K562 (cell line): ENCODE results near the gene CCDC171. TPM values are rescaled to one million over a fixed set of nuclear protein-coding genes. Genes with fewer than 3 reads are reported as not detected.
A peak's percentile ranks its signal among the peaks of the same experiment; 100 is the strongest.

Experiments used
- CCAR2 ChIP-seq: fragments of 200-400 bp; formaldehyde crosslinking; IDR thresholded peaks from 2 replicates; pipeline ENCODE4 v1.6.1; 2017; ENCODE audit warnings: mild to moderate bottlenecking, low read depth, low read length
- CCNT2 ChIP-seq: IDR thresholded peaks from 2 replicates; pipeline ENCODE4 v1.6.1; 2011; ENCODE audit warnings: borderline replicate concordance, low read depth, mild to moderate bottlenecking, moderate library complexity, mixed read lengths, low read length; ENCODE audit not compliant: insufficient read length; ENCODE audit errors: extremely low read depth
- DIDO1 ChIP-seq: fragments of 450-650 bp; IDR thresholded peaks from 2 replicates; pipeline ENCODE4 v1.6.1; 2016; ENCODE audit warnings: low read depth, missing biosample characterization, missing genetic modification characterization
- E2F6 ChIP-seq, 2 experiments: IDR thresholded peaks; 2 replicates each; pipeline ENCODE4 v1.6.1; 2011; ENCODE audit warnings: borderline replicate concordance in 1 of 2, control low read depth in 1 of 2, low read depth in 1 of 2, low read length in 1 of 2, mild to moderate bottlenecking in 1 of 2, mixed read lengths in 1 of 2, moderate library complexity in 1 of 2; ENCODE audit not compliant: insufficient read depth in 1 of 2, insufficient read length in 1 of 2, poor library complexity in 1 of 2, severe bottlenecking in 1 of 2; ENCODE audit errors: extremely low read depth in 1 of 2
- EGR1 ChIP-seq: fragments of 450-650 bp; conservative IDR thresholded peaks from 2 replicates; pipeline ENCODE4 v1.6.1; 2017; ENCODE audit warnings: mild to moderate bottlenecking
- GABPB2 ChIP-seq: fragments of 250-450 bp; sonication (Bioruptor Pico); conservative IDR thresholded peaks from 2 replicates; pipeline ENCODE4 v1.5.1; 2021; ENCODE audit warnings: mild to moderate bottlenecking
- HNRNPL ChIP-seq: fragments of 200-400 bp; formaldehyde crosslinking; IDR thresholded peaks from 2 replicates; pipeline ENCODE4 v1.6.1; 2017; ENCODE audit warnings: low read depth, mild to moderate bottlenecking, low read length
- ID3 ChIP-seq, 2 experiments: fragments of 250-450 bp in 1 of 2; fragments of 450-650 bp in 1 of 2; sonication (Bioruptor Pico) in 1 of 2; IDR thresholded peaks; 2 replicates each; pipeline versions ENCODE4 v1.6.1 to v1.8.0; 2016 to 2021; ENCODE audit warnings: mild to moderate bottlenecking in 2 of 2, moderate library complexity in 2 of 2, missing compliant biosample characterization in 1 of 2, missing genetic modification characterization in 1 of 2
- KDM2B ChIP-seq: fragments of 250-450 bp; sonication (Bioruptor Pico); IDR thresholded peaks from 2 replicates; pipeline ENCODE4 v1.8.0; 2021; ENCODE audit warnings: mild to moderate bottlenecking, moderate library complexity
- KLF16 ChIP-seq: IDR thresholded peaks from 2 replicates; pipeline ENCODE4 v1.6.1; 2016; ENCODE audit warnings: antibody characterized with exemption
- LCOR ChIP-seq: sonication (generic); formaldehyde crosslinking; IDR thresholded peaks from 2 replicates; pipeline ENCODE4 v1.8.0; 2022; ENCODE audit warnings: mild to moderate bottlenecking, missing genetic modification reagents
- NELFE ChIP-seq: IDR thresholded peaks from 2 replicates; pipeline ENCODE4 v1.6.1; 2011; ENCODE audit warnings: mild to moderate bottlenecking; ENCODE audit not compliant: insufficient read depth, insufficient read length
- NR2C2 ChIP-seq, 2 experiments: fragments of 200-800 bp in 1 of 2; sonication (Bioruptor generic) in 1 of 2; sonication (generic) in 1 of 2; formaldehyde crosslinking in 1 of 2; IDR thresholded peaks; 2 replicates each; pipeline versions ENCODE4 v1.6.1 to v1.8.0; 2016 to 2022; ENCODE audit warnings: mild to moderate bottlenecking in 1 of 2, missing compliant biosample characterization in 1 of 2, missing genetic modification characterization in 1 of 2, missing genetic modification reagents in 1 of 2
- POLR2A ChIP-seq: fragments of 450-650 bp; conservative IDR thresholded peaks from 2 replicates; pipeline ENCODE4 v1.6.1; 2016
- POLR2AphosphoS2 ChIP-seq: IDR thresholded peaks from 2 replicates; pipeline ENCODE4 v1.6.1; 2012; ENCODE audit warnings: low read length, improper control_type of control experiment
- TFAM ChIP-seq: fragments of 250-450 bp; sonication (Bioruptor Pico); conservative IDR thresholded peaks from 2 replicates; pipeline ENCODE4 v1.5.0; 2021; ENCODE audit warnings: mild to moderate bottlenecking, moderate library complexity
- ZBTB1 ChIP-seq: sonication (generic); formaldehyde crosslinking; IDR thresholded peaks from 2 replicates; pipeline ENCODE4 v1.8.1; 2023; ENCODE audit warnings: missing genetic modification reagents, low read depth, mild to moderate bottlenecking, borderline replicate concordance
- ZBTB33 ChIP-seq: sonication (generic); formaldehyde crosslinking; IDR thresholded peaks from 2 replicates; pipeline ENCODE4 v1.8.1; 2023; ENCODE audit warnings: mild to moderate bottlenecking, missing genetic modification reagents
- ZNF124 ChIP-seq: sonication (generic); formaldehyde crosslinking; IDR thresholded peaks from 2 replicates; pipeline ENCODE4 v1.8.1; 2022; ENCODE audit warnings: missing genetic modification reagents
- ZNF263 ChIP-seq: sonication (generic); formaldehyde crosslinking; IDR thresholded peaks from 2 replicates; pipeline ENCODE4 v1.8.0; 2022; ENCODE audit warnings: mild to moderate bottlenecking, missing genetic modification reagents, borderline replicate concordance
- polyA plus RNA-seq, 8 experiments: library from polyadenylated mRNA; depleted of rRNA in 4 of 8; stranded (reverse) in 5 of 8; unstranded in 3 of 8; fragments of >200 nt; fragmentation: Nextera tagmentation in 2 of 8; fragmentation: Illumina TruSeq in 1 of 8; extraction: Ambion mirVana in 2 of 8; extraction: Trizol in 1 of 8; gene quantifications; 2 replicates each; pipeline versions ENCODE4 v1.2.1 to v1.2.3, GENCODE V29; 2011 to 2014; ENCODE audit warnings: inconsistent platforms in 1 of 8, missing spikeins in 1 of 8
- total RNA-seq, 7 experiments: library from RNA; depleted of rRNA in 6 of 7; stranded (reverse); fragments of >200 nt in 6 of 7; fragmentation: Illumina TruSeq in 2 of 7; extraction: Trizol in 2 of 7; gene quantifications; 2 replicates each; pipeline versions ENCODE4 v1.2.1 to v1.2.3, GENCODE V29; 2011 to 2021; ENCODE audit warnings: low replicate concordance in 1 of 7
- TF ChIP-seq, protein P1 (sequence below): sonication (generic); formaldehyde crosslinking; IDR thresholded peaks from 2 replicates; pipeline ENCODE4 v1.9.0; 2022; ENCODE audit warnings: mild to moderate bottlenecking, missing genetic modification reagents

Gene CCDC171
- total and polyA plus RNA-seq, 9 of the 15 experiments (the other 6 are each of a cell fraction or from before 2014, with no cell fraction given) = 0.08 to 3.8 (median 0.27) TPM

DNA sequence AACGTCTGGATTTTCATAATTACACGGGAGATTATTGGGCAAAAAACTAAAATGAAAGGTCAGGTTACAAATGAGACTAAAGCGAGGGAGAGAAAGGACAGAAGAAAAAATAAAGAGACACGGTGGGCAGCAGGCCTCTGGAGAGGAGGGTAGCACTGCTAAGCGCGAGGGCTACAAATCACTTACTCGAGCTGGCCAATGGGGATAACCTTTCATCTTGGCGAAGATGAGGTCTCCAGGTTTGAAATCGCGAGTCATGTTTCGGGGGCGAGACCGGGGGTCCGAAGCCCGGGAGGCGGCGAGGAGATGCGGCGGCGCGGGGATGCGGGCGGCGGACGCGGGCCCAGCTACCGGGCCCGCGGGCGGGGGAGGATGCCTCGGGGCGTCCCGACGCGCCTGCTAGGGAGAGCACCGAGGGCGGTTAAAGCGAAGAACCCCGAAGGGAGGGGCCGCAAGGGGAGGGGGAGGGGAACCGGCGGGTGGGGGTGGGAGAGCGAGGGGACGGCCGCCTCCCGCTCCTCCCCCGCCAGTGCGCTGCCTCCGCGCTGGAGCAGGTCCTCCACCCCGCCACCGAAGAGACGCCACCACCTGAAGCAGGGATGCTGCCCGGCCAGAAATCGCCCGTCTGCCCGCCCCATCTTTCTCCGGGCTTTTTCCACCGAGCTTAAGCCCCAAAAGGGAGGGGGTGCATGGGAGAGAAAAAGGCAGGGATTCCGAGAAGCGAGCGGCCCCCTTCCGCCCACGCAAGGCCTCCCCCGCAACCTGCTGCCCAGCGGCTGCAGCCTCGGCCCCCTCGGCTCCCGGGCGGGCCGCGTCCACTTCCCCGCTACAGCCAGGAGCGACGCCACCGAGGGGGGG lies 42.7 kb upstream of the CCDC171 start (continued):
- TF ChIP-seq NR2C2 (CRISPR knock-in tag; IDR thresholded peaks at IDR 0.05) (no peak), NR2C2 (tag; IDR thresholded peaks at IDR 0.05) (no peak), CCAR2 (no peak), ZNF124 (CRISPR knock-in tag) (no peak), ID3 (CRISPR knock-in tag; IDR thresholded peaks at IDR 0.05) (no peak), ID3 (tag; IDR thresholded peaks at IDR 0.05) (no peak), KLF16 (peak; percentile 13; the same call in 1 of the 2 replicates), DIDO1 (tag) (no peak), E2F6 (IDR thresholded peaks at IDR 0.05; ENCODE audit: borderline replicate concordance in 1 of 2, extremely low read depth in 1 of 2, insufficient read depth in 1 of 2, insufficient read length in 1 of 2, low read depth in 1 of 2, low read length in 1 of 2, poor library complexity in 1 of 2, severe bottlenecking in 1 of 2) (peak in 1 of 2 experiments; percentile 14), HNRNPL (no peak), GABPB2 (CRISPR knock-in tag) (no peak), ZBTB1 (CRISPR knock-in tag) (no peak), LCOR (CRISPR knock-in tag) (no peak), POLR2AphosphoS2 (no peak), EGR1 (peak; percentile 98), NELFE (no peak), ZBTB33 (no peak), KDM2B (CRISPR knock-in tag) (no peak), TFAM (no peak), POLR2A (no peak), ZNF263 (CRISPR knock-in tag) (0 out of 2 replicates have a peak, but pooled peaks have one; percentile 41), CCNT2 (peak; percentile 27)
- TF ChIP-seq, protein P1, sequence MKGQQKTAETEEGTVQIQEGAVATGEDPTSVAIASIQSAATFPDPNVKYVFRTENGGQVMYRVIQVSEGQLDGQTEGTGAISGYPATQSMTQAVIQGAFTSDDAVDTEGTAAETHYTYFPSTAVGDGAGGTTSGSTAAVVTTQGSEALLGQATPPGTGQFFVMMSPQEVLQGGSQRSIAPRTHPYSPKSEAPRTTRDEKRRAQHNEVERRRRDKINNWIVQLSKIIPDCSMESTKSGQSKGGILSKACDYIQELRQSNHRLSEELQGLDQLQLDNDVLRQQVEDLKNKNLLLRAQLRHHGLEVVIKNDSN (CRISPR knock-in tag) = no peak
